Posterior cingulate gyrus (tissue), 11 donors: Measurements from ENCODE around the gene FARP1.
"Not testable (repeated sequence)": the region's sequence is repeated elsewhere in the genome, so short reads cannot be mapped to it uniquely, and the experiment has no call there.

Experiments used
- DNase-seq, 10 donors: peaks; one replicate each; pipeline versions ENCODE4 v3.0.0 to v3.0.0-alpha.2; 2020 to 2021; ENCODE audit warnings: mixed read lengths in 3 of 10
- intact Hi-C: fragments of 100-400 bp; cut with DNase I; formaldehyde crosslinking; loops from one replicate; pipeline ENCODE4 v1.15.1; 2023

FARP1 gene

DNA sequence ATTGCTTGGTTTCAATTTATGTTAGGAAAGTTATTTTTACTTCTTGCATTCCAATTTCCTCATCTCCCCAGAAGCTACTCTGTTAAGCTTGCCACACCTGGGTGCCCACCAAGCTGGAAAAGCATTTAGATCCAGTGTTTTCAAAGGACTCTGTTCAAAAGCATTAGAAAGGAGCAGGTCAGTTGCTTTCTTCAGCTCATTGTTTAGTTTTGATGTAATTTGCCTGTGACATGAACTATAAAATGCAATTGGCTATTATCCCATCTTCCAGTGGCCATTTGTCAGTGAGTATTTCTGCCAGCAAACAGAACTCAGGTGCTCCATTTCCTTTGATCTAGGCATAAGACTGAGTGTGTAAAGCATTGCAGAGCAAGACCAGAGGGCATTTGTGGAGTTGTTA is 80.8 kb downstream of the FARP1 start:
- DNase-seq = no peak
- intact Hi-C loops = no loop called here

DNA sequence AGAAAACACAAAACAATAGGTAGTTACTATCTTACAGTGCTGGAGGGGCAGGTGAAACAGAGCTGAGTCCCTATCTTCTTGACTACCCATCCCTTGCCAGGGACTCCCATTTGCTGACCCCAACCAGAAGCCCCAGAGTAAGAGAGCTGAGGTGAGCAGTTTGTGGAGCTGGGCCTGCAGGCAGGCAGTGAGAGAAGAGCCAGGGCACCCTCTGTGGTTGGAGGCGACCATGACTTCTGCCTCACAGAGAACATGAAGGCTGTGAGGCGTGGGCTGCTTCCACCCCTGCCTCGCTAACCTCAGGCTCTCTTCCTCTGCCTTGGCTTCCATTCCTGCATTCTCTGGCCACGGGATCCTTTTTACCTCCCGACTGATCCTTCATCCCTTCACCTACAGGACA is 81.7 kb downstream of the FARP1 start:
- intact Hi-C loops = no loop called here
- DNase-seq = no peak

DNA sequence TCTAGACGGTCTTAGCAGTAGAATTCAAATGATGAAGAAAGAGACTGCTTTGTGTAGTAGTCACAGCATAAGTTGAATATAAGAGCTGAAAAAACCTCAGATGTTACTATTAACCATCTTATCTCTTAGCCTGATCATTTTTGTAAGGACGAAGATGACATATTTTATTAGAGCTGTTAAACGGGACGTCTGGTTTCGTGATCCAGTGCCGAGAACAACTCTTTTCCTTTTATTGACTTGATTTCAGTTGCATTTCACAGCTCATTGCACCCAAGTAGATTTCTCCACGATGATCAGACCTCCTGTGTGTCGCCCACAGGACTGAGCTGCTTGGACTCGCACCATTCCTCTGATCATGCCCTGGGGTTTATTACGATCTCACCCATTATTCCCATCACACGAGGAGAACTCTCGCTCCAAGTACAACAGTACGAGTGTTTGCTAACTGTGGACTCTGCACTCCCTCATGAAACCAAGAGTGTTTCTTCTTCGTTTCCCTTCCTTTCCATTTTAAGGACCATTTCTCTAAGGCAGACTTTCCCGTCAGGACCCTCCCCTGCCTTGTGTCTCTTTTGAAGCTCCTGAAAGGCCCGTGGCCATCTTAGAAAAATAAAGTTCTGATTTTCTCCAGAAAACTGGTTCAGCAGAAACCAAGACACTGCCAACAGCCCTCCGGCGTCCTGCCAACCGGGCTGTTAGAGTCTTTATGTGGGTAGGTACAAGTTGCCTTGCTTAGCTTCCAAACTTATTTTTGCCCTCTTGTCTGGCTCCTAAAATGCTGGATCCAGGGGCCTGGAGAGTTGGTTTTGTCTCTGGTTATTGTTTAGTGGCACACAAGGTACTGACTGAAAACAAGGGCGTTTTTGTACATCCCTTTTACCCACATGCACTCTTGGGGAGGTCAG is 82.4 kb downstream of the FARP1 start:
- intact Hi-C loops = no loop called here
- peak in 9 of 10 donors; percentile 36 to 94 (median 68) for DNase-seq

DNA sequence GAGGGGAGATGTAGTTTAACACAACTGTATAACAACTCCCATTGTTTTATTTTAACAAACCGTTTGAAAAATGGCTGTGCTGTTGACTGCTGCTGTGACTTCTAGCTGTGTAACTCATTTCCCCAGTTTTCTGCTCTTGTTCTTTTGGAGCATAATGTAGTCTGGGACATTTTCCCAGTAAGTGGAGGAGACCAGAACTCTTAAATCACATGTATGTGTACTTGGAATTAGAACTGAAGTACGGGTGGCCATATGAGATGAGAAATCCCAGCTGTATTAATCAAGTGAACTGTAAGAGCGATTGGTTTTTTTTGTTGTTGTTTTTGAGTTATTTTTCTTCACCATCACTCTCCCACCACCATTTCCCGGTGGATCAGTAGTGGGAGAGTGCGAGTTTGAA is 83.6 kb downstream of the FARP1 start:
- intact Hi-C loops = no loop called here
- DNase-seq = no peak

DNA sequence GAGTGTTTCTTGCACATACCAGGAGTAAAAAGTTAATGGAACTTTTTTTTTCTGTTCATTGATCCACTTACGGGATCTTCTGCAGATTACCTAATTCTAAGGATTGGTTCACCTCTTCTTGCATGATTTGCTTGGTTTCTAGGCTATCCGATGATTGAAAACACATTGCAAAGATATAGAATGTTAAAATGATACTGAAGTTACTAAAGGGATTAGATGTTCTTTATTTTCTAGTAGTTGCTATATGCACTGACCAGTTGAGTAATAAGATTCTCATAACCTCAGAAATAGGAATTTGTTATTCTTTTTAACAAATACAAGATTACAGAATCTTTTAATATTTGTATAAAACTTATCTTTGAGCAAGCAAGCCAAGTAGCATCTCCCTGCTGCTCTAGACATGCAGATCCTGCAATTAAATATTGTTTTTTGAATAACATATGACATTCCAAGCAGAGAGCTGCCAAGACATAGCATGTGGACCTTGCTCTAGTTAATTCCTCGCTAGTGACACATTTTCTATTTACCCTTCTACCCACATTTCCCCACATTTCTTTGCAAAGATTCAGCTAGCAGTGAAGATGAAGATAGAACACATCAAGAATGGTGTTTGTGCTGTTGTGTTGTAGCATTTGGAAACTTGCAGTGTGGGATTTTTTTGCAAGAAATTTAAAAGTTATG is 85.9 kb downstream of the FARP1 start:
- DNase-seq = no peak
- intact Hi-C loops = no loop called here

DNA sequence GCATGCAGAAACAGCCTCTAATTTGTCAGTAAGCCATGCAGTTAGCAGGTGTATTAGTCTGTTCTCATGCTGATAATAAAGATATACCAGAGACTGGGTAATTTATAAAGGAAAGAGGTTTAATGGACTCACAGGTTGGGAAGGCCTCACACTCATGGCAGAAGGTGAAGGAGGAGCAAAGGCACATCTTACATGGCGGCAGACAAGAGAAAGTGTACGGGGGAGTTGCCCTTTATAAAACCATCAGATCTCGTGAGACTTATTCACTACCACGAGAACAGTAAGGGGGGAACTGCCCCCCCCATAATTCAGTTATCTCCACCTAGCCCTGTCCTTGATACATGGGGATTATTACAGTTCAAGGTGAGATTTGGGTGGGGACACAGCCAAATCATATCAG is 87.9 kb downstream of the FARP1 start:
- intact Hi-C loops, DNase-seq: not testable (repeated sequence)

DNA sequence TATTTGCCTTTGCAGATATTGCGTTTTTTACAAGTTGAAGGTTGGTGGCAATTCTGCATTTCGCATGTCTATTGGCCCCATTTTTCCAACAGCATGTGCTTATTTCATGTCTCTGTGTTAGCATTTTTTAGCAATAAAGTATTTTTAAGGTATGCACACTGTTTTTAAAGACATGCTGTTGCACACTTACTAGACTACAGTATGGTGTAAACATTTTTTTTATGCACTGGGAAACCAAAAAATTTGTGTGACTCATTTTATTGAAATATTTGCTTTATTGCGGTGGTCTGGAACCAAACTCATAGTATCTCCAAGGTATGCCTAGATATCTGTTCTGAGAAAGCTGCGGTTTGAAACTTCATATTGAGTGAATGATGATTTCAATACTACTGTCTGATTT is 89.6 kb downstream of the FARP1 start:
- no peak for DNase-seq
- intact Hi-C loops = no loop called here

DNA sequence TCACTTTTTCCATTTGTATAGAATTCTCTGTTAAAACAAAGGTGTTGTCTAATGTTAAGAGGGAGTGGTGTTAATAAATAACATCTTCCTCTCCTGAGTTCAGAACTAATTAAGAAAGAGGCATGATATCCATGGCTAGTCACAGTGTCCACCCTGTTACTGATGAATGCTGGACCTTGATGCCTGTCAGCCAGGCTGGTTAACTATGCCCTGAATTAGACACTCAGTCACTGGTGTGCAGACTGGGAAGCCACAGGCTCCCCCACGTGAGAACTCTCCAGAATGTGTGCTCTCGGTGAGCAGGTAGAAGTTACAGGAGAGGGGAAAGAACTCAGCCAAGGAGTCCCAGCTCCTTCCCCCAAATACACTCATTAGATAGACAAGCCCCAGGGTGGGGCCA is 90.2 kb downstream of the FARP1 start:
- intact Hi-C loops = no loop called here
- no peak for DNase-seq

DNA sequence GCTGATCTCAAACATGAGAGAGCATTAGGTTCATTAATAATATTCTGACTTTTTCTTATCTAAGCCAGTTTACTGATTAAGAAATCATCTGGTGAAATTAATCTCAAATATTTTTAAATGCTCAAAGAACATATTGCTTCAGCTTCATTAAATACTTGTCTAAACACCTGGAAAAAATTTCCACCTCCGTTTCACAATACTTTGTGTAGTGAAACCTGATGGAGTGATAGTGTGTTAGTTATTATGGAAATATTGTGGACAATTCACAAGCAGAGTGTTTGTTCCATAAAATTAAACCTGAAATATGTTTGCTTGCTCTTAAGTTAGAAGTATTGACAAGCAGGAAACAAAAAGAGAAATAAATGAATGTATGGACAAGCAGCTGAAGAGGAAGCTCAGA is 91.5 kb downstream of the FARP1 start:
- intact Hi-C loops = no loop called here
- DNase-seq = no peak

DNA sequence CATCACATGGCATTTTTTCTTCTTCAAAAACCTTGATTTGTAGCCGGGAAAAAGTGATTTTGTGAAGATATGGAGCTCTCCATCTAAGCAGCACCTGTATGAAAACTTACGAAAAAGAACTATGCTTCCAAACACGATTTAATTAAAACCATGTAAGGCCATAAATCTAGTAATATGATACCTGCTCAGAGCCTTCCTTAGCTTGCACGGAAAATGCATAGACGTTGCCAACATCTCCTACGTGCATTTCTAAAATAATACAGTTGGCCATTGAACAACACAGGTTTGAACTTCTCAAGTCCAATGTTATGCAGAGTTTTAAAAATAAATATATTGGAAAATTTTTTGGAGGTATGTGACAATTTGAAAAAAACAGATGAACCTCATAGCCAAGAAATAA is 93.3 kb downstream of the FARP1 start:
- DNase-seq = no peak
- intact Hi-C loops = no loop called here

DNA sequence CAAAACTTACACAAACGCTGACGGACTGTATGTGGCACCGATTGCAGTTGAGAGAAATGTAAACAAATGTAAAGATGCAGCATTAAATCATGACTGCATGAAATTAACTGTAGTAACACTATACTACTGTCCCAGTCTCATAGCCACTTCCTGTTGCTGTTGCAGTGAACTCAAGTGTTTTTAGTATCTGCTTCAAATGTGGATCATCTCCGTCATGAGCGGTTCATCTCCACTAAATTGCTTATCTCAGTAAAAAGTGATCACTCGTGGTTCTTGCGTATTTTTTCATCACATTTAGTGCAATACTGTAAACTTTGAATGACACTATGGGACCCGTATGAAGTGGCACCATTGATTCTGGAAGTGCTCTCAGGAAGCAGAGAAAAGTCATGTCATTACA is 94.4 kb downstream of the FARP1 start:
- intact Hi-C loops = no loop called here
- DNase-seq = no peak

DNA sequence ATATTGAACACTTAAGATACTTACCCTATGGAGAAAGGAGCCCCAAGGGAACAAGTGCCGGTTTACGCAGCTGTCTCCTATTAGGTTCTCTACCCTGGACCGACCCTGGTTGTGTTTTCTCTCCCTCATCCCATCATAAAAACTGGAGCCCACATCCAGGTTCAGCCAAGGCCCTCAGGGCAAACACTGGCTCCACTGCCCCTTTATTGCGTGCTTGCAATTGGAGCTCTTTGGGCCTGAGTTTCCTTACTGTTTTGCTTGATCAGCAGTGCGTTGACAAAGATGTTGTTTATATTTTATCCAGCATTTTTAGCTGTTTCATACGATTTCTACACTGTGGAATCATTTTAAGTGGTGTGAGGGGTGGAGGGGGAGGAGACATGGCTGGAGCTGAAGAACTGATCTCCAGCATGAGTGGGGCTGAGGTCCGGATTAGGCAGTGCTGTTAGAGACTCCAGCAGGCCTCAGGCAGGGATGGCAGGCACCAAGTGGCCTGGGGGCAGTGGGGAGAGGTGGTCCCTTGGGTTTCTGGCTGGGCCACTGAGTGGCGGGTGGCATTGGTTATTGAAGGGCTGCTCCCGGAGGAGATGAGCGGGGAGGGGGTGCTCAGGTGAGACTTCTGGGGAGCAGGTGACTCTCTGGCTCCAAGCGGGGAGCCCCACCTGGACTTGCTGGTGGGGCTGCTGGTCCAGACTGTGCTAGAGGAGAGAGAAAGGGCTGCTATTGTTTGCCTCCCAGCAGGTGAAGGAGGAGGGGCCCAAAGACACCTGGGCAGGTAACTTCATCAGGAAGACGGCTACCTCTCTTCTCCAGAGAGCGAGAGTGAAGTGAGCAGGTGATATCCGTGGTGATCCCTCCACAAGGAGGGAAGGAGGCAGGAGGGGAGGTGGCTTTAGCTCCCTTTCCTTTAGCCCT is 96.5 kb downstream of the FARP1 start:
- no peak for DNase-seq
- intact Hi-C loops = no loop called here

DNA sequence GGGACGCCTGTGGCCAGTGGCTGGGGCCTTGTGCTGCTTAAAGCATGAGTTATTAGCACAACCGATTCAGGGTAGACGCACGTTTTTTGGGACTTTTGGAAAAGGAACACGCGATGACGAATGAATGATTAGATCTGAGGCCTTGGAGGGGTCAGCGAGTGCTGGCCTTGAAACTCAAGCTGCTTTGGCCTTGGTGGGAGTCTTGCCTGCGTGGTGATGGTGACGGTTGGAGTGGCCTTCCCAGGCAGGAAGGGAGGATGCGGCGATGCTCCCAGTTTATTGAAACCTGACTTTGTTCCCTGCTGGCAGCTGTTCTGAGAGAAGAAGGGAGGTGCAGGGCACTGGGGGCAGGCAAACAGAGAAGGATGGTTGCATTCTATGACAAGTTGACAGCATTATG is 97.2 kb downstream of the FARP1 start:
- DNase-seq = no peak
- intact Hi-C loops = no loop called here

DNA sequence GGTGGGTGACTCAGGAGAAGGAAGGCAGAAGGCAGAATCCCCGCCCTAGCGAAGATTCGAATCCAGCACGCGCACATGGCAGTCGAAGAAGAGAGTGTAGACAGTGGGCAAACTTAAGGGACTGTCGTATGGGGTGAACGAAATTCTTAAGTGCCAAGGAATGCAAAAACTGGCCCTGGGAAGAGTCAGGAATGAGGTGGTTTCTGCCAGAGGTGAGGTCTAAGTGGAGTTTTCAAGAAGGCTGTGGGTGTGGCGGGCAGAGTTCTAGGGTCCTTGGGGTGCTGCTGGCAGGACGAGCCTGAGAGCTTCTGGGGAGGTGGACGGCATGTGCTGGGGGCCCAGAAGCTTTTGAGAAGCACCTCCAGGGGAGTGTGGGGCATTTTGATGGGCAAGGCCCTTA is 98.1 kb downstream of the FARP1 start:
- no peak for DNase-seq
- intact Hi-C loops = no loop called here

DNA sequence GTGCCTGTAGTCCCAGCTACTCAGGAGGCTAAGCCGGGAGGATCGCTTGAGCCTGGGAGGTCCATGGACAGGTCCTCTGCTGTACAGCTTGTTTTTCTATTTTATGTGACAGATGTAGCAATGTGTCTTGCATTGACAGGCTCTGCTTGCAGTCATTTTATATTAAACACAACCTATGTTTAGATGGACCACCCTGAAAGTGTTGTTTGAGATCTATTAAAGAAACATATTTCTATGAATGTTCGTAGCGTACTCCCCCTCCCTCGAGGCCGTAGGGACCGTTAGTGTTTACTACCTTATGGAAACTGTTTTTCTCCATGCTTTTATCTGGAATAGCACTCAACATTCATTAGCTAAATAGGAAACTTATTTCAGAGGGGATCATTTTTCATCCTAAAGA is 99.1 kb downstream of the FARP1 start:
- intact Hi-C loops = no loop called here
- no peak for DNase-seq

DNA sequence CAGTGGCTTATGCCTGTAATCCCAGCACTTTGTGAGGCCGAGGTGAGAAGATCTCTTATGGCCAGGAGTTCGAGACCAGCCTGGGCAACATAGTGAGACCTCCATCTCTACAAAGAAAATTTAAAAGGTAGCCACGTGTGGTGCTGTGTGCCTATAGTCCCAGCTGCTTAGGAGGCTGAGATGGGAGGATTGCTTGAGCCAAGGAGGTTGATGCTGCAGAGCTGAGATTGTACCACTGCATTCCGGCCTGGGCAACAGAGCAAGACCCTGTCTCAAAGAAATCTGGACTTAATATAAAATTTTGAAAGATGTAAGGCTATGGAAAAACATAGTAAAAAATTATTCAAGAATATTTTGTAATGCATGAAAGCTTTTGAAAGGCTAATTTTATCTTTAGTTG is 99.5 kb downstream of the FARP1 start:
- intact Hi-C loops = no loop called here
- DNase-seq = no peak

DNA sequence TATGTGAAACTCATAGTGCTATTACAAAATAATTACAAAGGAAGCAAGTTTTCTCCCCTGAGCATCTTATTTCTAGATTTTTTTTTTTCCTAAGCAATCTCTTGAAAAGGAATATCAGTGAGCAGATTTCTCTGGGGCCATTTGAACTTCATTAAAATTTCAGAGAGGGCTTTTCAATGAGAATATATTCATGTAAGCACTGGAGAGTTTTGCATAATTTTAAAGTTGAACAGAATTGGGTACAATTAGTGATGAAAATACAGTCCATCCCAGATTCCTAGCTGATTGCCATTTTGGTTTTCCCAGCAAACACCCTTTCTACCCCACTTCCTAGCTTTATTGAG is 101.0 kb downstream of the FARP1 start:
- intact Hi-C loops = no loop called here
- DNase-seq = no peak

DNA sequence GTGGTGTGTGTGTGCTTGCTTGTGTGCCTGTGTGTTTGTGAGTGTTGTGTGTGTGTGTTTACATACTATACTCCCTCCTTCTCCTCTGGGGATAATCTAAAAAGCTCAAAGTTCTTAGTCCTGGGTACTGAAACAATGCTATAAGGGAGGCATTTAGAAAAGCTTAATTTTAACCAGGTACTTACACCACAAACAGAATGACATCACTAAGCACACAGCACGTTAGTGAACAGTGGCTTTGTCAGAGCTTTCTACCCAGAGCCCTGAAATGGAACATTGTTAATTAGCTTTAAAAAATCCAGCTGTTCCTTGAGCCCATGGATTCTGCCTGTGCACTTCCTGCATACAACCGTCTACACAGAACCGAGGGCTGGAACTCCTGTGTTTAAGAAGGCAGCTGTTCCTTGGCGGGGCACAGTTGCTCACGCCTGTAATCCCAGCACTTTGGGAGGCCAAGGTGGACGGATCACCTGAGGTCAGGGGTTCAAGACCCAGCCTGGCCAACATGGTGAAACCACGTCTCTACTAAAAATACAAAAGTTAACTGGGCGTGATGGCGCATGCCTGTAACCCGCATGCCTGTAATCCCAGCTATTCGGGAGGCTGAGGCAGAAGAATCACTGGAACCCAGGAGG is 103.8 kb downstream of the FARP1 start:
- DNase-seq = no peak
- intact Hi-C loops = no loop called here

DNA sequence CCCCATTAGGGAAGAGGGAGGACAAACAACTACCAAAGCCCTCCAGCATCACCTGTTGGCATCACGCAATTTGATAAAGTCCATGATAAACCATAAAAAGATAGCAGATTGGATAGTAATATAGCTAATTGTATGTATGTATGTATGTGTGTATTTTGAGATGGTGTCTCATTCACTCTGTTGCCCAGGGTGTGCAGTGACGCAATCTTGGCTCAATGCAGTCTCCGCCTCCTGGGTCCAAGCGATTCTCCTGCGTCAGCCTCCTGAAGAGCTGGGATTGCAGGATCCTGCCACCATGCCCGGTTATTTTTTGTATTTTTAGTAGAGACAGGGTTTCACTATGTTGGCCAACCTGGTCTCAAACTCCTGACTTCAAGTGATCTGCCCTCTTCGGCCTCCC is 108.8 kb downstream of the FARP1 start:
- intact Hi-C loops = no loop called here

DNA sequence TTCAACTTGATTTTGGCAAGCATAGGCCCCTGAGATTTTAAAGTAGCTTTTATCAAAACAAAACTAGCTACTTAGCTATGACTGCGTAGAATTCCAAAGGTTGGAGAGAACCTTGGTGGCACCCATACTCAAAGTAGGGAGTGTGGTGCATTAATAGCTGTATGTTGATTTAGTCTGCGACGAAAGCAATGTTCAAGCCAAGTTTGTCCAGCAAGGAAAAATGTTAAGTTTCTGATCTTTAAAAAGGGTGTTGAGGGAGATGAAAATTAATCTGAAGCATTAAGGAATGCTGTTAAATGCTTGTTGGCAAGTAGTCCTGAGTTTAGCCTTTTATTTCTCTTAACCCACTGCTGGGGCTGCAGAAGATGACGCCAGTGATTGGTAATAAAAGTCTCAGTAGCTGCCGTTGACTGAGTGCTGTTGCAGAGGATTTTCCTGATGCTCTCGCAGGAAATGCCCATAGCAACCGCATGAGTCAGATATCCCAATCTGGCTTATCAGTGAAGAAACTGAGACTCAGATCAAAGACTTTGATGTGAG is 110.1 kb downstream of the FARP1 start:
- DNase-seq = no peak
- intact Hi-C loops = no loop called here

More for the DNA sequence above, 108.8 kb downstream of the FARP1 start:
- DNase-seq = no peak
